Stomach (tissue), 4 donors: Measurements from ENCODE around the gene MYOG.

ENCODE experiments used
- CTCF ChIP-seq, 7 experiments: fragments of 450-650 bp in 4 of 7; fragments of 200-600 bp in 3 of 7; sonication (generic) in 3 of 7; IDR thresholded peaks; one replicate each; pipeline ENCODE4 v1.5.1; 2016 to 2019; ENCODE audit warnings: antibody characterized with exemption in 7 of 7, control low read depth in 2 of 7, mild to moderate bottlenecking in 1 of 7
- EP300 ChIP-seq: sonication (generic); formaldehyde crosslinking; IDR thresholded peaks from one replicate; pipeline ENCODE4 v1.6.1; 2017; ENCODE audit warnings: antibody characterized with exemption
- POLR2A ChIP-seq, 4 donors: fragments of 450-650 bp; IDR thresholded peaks; one replicate each; pipeline ENCODE4 v1.6.1; 2016; ENCODE audit warnings: antibody characterized with exemption in 4 of 4, control low read depth in 2 of 4, mild to moderate bottlenecking in 1 of 4, moderate library complexity in 1 of 4
- POLR2AphosphoS5 ChIP-seq, 3 donors: sonication (generic); formaldehyde crosslinking; IDR thresholded peaks; one replicate each; pipeline ENCODE4 v1.6.1; 2016; ENCODE audit warnings: antibody characterized with exemption in 3 of 3

- TF ChIP-seq CTCF (IDR thresholded peaks at IDR 0.05) (no peak), POLR2A (IDR thresholded peaks at IDR 0.05) (no peak), EP300 (no peak), POLR2AphosphoS5 (IDR thresholded peaks at IDR 0.05) (no peak)
Measured at GRCh38 chr1:203089001-203089650, 3.3 kb upstream of the MYOG start.
